Suprapubic skin (tissue), 3 donors: ENCODE measurements around the gene SUSD4.

Source experiments
- POLR2A ChIP-seq, 2 donors: fragments of 450-650 bp; IDR thresholded peaks; one replicate each; pipeline ENCODE4 v1.6.1; 2017; ENCODE audit warnings: antibody characterized with exemption in 2 of 2, mild to moderate bottlenecking in 2 of 2, moderate library complexity in 2 of 2
- TF ChIP-seq, protein P1 (sequence below), 2 donors: fragments of 200-600 bp in 1 of 2; fragments of 450-650 bp in 1 of 2; sonication (generic) in 1 of 2; IDR thresholded peaks; one replicate each; pipeline ENCODE4 v1.5.1; 2016 to 2019; ENCODE audit warnings: antibody characterized with exemption in 2 of 2, mild to moderate bottlenecking in 1 of 2, moderate library complexity in 1 of 2

DNA sequence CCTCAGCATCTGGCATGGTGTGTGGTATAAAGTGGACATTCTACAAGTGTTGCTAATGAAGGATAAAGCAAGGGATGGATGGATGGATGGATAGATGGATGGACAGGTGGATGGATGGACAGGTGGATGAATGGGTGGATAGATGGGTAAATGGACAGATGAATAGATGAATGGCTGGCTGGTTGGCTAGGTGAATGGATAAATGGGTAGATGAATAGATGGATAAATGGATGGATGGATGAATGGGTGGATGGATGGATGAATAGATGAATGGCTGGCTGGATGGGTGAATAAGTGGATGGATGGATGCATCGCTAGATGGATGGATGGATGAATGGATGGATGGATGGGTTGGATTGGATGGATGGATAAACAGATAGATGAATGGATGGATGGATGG lies 66.2 kb downstream of the SUSD4 start:
- no peak for TF ChIP-seq POLR2A (IDR thresholded peaks at IDR 0.05)
- TF ChIP-seq, protein P1, sequence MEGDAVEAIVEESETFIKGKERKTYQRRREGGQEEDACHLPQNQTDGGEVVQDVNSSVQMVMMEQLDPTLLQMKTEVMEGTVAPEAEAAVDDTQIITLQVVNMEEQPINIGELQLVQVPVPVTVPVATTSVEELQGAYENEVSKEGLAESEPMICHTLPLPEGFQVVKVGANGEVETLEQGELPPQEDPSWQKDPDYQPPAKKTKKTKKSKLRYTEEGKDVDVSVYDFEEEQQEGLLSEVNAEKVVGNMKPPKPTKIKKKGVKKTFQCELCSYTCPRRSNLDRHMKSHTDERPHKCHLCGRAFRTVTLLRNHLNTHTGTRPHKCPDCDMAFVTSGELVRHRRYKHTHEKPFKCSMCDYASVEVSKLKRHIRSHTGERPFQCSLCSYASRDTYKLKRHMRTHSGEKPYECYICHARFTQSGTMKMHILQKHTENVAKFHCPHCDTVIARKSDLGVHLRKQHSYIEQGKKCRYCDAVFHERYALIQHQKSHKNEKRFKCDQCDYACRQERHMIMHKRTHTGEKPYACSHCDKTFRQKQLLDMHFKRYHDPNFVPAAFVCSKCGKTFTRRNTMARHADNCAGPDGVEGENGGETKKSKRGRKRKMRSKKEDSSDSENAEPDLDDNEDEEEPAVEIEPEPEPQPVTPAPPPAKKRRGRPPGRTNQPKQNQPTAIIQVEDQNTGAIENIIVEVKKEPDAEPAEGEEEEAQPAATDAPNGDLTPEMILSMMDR (IDR thresholded peaks at IDR 0.05), result no peak
